ENCODE data around the gene CLEC2D.

The CLEC2D gene

GRCh38 chr12:9718968-9719367, 49.5 kb downstream of the CLEC2D start:
- no peak for DNase-seq (ENCODE audit: low spot score)
- in situ Hi-C loops (cut with MboI; ENCODE audit: low pct_unique_long_range_greater_than_20kb, low sequenced_read_pairs, unreplicated experiment): no loop called here
- TF ChIP-seq CTCF (IDR thresholded peaks at IDR 0.05; ENCODE audit: extremely low read depth, insufficient read depth, missing control alignments): no peak

- DNase-seq (ENCODE audit: low spot score): no peak
- no peak for TF ChIP-seq CTCF (IDR thresholded peaks at IDR 0.05; ENCODE audit: extremely low read depth, insufficient read depth, missing control alignments)
- in situ Hi-C loops (cut with MboI; ENCODE audit: low pct_unique_long_range_greater_than_20kb, low sequenced_read_pairs, unreplicated experiment): no loop called here
Measured at GRCh38 chr12:9719790-9720189, 50.3 kb downstream of the CLEC2D start.

- in situ Hi-C loops (cut with MboI; ENCODE audit: low pct_unique_long_range_greater_than_20kb, low sequenced_read_pairs, unreplicated experiment): no loop called here
- TF ChIP-seq CTCF (IDR thresholded peaks at IDR 0.05; ENCODE audit: extremely low read depth, insufficient read depth, missing control alignments): no peak
- no peak for DNase-seq (ENCODE audit: low spot score)
Measured at GRCh38 chr12:9721394-9722092, 52.0 kb downstream of the CLEC2D start.

- no peak for DNase-seq (ENCODE audit: low spot score)
- in situ Hi-C loops (cut with MboI; ENCODE audit: low pct_unique_long_range_greater_than_20kb, low sequenced_read_pairs, unreplicated experiment): no loop called here
- TF ChIP-seq CTCF (IDR thresholded peaks at IDR 0.05; ENCODE audit: extremely low read depth, insufficient read depth, missing control alignments): no peak
Measured at GRCh38 chr12:9724023-9724422, 54.5 kb downstream of the CLEC2D start.

- no peak for TF ChIP-seq CTCF (IDR thresholded peaks at IDR 0.05; ENCODE audit: extremely low read depth, insufficient read depth, missing control alignments)
- in situ Hi-C loops (cut with MboI; ENCODE audit: low pct_unique_long_range_greater_than_20kb, low sequenced_read_pairs, unreplicated experiment): no loop called here
- no peak for DNase-seq (ENCODE audit: low spot score)
Measured at GRCh38 chr12:9725213-9725870, 55.8 kb downstream of the CLEC2D start.

GRCh38 chr12:9727813-9728212, 58.3 kb downstream of the CLEC2D start:
- no peak for TF ChIP-seq CTCF (IDR thresholded peaks at IDR 0.05; ENCODE audit: extremely low read depth, insufficient read depth, missing control alignments)
- no peak for DNase-seq (ENCODE audit: low spot score)
- in situ Hi-C loops (cut with MboI; ENCODE audit: low pct_unique_long_range_greater_than_20kb, low sequenced_read_pairs, unreplicated experiment): no loop called here
